Hematopoietic multipotent progenitor cell treated with erythropoietin and hydrocortisone succinate and interleukin-3 and kit ligand, for 8 days (in vitro differentiated cells): ENCODE data around the gene RABL2B.
A peak's percentile ranks its signal among the peaks of the same experiment; 100 is the strongest.

ENCODE experiments used
- DNase-seq: peaks from one replicate; pipeline ENCODE4 v3.0.0-alpha.2; 2015

The RABL2B gene

DNA sequence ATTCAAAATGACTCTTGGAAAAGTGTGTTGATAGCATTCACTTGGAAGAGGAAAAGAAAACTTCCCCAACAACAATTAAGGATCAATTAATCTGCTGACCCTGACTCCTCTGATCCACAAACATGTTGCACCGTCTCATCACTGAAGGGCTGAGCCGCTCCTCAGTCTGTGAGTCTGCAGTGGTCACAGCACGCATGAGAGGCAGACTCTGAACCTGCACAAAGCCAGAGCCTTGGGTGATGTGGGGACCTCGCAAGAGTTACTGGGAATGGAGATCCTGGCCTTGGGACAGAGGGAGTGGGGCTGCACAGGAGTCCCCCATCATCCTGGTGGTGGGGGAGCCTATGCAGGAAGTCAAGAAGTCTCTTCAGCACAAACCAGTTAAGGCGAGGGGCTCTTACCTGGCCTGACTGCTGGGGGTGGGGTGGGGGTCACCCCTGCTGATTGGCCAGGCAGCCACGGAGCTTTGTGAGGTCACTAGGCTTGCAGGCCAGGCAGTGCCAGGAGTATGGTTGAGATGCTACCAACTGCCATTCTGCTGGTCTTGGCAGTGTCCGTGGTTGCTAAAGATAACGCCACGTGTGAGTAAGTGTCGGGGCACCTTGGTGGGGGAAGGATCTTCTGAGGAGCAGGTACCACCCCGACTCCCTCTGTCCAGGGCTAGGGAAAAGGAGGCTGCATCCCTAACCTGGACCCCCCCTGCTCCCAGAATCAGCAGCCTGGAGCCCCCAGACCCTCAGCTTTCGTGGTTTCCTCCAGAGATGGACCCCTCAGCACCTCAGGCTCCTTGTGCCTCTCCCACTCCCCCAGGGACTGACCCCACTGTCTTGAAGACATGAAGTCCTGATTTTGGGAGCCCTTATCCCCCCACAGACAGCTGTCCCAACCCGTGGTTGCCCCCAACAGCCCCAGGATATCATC lies 45.4 kb downstream of the RABL2B start, which contains the start of gene ACR:
ACR (plus strand) TSS at position 477 of the 921 bp plus-strand sequence; CDS start at position 509, 32 bp downstream.
- no peak for DNase-seq

DNA sequence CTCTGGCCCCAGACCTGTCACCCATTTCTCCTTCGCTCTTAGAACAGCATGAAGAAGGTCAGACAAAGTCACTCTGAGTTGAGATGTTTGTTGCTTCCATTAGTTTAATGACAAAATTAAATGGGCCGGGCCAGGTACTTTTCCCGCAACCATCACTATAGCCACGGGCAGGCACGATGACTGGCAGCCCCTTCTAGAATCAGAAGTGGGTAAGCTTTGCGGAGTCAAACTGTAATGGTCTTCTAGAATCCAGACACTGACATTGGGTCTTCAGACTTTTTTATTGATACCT lies 47.8 kb downstream of the RABL2B start:
- no peak for DNase-seq

DNA sequence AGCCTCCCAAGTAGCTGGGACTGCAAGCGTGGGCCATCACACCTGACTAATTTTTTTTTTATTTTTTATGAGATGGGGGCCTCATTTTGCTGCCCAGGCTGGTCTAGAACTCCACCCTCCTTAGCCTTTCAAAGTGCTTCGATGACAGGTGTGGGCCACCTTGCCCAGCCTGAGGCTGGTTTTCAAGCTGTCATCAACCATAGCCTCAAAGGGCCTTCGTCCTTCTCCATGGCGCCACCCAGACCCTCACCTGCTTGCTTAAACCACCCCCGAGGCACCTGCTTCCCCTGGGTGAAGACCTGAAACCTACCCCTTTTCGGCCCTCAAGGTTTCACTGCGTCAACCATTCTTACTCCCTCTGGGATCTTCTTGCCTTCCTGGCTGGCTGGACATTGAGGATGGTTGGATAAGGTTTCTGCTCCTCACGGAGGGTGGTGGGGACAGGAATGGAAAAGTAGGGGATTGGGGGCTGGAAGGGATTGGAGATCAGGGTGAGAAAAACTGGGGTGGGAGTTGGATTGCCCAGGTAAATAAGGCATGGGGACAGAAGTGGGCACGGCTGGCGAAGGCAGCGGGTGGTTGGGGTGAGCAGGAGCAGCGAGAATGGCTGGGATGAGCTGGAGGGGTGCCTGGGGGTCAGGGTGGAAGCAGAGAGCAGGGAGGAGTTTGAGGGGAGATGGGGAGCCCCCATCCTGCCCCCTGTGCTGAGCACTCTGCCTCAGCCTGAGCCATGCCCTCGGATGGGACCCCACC lies 48.3 kb downstream of the RABL2B start:
- DNase-seq = no peak

DNA sequence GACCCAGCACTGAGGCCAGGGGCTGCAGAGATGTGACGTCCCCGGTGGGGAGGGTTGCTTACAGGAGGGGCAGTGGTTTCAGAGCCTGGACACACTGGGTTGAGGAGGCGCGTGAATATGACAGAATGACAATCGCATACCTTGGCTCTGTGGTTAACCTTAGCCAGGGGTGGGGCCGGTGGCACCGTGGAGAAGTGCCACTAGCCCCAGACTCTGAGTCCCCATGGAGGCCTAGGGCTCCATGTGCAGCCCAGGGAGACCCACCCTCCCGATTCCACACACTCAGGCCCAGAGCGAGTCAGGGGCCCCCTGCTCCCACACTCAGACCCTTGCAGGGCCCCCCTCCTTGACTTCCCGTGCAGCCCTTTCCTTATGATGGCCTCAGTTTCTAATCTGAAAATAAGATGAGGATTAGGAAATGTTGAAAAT lies 49.1 kb downstream of the RABL2B start:
- no peak for DNase-seq

DNA sequence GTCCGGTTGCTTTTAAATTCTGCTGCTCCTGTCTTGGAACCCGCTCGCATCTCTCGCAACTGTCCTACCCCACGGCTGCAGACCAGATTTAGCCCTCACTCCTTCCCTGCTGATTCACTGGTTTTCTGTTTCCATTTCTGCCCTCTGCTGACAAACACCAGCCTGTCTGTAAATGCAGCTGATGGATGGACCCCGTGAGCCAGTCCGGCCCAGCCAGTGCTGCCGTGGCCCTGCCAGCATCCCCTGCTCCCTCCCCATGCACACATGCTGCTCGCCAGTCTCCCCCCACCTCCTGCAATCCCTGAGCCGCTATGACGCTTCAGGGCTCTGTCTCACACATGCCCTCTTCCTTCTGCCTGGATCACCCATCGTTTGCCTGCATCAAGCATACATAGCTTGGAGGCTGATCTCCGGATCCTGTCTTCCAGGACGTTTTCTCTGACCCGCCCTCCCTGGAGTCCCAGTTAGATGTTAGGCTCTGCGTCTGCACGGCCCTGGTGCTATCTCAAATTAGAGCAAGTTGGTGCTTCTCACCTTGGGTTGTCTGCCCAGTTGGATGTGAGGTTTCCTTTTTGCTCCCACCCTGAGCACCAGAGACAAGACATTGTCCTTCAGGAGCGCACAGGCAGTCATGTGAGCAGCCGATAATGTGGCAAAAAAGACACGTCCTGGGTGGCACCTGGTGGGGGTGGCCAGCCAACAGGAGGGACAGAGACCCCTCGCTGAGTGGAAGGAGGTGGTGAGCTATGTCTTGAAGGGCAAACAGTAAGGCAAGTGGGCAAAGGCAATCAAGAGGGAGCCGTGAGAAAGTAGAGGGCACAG lies 49.7 kb downstream of the RABL2B start:
- no peak for DNase-seq

DNA sequence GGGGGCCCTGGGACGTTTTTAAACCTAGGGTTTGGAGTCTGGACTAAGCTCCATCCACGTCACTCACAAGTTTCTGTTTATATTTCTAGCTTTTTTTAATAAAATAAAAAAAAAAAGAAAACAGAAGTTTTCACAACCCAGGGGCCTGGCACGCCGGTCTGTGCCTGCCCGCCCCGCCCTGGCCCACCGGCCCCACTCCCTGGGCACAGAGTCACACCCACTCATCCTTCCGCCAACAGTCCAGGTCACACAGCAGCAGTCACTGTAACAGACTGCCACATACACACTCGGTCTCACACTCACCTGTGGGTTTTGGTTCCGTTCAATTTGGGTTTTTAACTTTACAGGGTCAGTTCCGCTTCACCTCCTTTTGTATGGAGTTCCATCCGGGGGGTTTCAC lies 50.8 kb downstream of the RABL2B start:
- DNase-seq = no peak

DNA sequence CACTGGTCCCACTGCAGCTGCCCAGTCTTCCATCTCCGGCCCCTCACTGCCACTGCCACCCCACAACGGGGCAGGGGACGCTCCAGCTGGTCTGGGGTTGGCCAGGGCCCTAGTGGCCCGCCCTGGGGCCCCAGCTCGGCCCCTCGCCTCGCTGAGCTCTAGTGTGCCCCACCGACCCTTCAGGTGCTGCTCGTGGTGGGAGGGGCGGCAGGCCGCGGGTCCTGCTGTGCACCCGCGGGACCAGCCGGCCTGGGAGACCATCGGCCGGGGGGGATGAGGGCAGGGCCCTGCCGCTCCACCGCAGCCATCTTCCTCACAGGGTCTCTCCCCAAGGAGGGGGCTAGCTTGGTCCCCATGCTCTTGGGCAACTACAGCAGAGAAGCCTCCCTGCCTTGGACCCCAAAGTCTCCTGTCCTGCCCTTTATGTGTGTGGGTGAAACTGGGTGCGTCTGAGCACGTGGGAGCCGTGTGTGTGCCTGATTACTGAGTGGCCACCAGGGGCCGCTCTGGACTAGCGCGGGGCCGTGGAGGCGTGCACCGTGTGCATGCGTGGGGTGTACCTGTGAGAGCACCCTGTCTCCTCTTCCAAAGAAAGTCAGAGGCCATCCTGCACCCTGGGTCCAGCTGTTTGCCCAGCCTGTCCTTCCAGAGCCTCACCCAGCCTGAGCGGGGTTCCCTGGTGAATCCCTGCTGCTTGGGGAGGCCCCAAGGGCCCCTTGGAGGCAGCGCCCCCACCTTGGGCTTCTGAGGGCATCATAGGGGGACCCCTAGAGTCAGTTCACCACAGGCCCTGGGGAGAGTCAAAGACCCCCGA lies 51.4 kb downstream of the RABL2B start:
- DNase-seq = peak; percentile 64

DNA sequence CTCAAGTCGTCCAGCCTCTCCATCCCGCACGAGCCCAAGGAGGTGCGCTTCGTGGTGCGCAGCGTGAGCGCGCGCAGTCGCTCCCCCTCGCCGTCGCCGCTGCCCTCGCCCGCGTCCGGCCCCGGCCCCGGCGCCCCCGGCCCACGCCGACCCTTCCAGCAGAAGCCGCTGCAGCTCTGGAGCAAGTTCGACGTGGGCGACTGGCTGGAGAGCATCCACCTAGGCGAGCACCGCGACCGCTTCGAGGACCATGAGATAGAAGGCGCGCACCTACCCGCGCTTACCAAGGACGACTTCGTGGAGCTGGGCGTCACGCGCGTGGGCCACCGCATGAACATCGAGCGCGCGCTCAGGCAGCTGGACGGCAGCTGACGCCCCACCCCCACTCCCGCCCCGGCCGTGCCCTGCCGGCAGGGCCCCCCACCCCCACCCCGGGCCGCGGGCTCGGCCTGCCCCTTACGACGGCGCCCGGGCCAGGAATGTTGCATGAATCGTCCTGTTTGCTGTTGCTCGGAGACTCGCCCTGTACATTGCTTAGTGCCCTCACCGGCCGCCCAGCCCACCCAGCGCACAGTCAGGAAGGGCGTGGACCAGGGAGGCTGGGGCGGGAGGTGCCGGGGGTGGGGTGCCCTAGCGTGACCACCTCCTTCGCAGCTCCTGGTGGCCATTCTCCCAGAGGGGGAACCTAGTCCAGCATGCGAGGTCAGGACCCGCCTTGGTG lies 52.3 kb downstream of the RABL2B start:
- DNase-seq = no peak

DNA sequence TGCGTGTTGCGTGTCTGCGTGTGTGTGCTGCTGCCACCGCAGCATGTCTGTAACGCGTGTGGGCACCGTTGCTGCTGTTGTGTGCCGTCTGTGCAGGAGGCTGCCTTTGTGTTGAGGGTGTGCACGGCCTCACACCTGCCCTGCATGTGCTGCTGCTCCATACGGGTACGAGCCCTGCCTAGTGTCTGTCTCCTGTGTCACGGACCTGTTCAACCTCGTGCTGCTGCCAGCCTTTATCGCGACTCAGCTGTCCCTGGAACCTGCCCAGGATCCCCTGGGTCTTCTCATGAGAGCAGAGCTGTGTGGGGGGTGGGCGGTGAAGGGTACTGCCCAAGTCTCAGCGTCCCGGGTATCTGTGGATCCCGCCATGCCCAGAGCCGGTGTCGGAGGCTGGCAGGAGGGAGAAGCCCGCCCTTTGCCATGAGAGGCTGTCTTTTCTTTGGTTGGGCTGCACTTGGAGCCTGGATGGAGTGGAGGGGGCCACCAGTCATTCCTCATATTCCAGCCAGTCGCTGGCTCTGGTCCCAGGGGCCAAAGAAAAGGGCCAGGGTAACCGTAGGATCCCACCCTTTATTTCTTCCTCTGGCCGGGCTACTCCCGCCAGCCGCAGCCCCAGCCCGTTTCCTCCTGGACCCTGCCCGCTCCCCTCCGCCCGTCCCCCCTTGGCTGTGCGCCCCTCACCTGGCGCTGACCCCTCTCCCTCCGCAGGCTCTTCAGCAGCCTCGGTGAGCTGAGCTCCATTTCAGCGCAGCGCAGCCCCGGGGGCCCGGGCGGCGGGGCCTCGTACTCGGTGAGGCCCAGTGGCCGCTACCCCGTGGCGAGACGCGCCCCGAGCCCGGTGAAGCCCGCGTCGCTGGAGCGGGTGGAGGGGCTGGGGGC lies 53.2 kb downstream of the RABL2B start:
- DNase-seq = no peak

DNA sequence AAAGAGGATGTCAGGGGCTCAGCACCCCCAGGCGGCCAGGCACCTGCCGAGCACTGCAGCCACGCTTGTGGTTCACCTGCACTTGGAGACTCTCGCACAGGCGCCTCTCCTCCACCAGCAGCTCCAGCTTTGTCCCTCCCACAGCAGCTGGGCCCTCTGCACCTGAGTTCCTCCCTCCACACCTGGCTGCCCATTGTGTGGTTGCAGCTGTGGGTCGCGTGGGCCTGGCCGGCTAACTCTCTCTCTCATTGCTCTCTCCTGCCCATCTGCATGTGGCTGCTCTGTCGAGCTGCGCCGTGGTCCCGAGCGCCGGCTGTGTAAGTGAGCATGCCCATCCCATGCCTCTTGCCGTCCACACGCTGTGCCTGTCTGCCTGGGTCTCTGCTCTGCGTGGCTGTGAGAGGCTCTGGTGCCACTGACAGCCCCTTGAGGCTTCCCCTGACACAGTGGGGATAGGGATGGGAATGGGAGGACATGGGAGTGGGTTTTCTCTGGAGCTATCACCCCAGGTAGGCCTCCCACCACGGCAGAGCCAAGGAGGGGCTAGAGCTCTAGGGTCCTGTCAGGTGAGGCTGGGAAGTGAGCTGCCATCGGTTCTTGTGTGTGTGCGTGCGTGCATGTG lies 53.9 kb downstream of the RABL2B start:
- no peak for DNase-seq

DNA sequence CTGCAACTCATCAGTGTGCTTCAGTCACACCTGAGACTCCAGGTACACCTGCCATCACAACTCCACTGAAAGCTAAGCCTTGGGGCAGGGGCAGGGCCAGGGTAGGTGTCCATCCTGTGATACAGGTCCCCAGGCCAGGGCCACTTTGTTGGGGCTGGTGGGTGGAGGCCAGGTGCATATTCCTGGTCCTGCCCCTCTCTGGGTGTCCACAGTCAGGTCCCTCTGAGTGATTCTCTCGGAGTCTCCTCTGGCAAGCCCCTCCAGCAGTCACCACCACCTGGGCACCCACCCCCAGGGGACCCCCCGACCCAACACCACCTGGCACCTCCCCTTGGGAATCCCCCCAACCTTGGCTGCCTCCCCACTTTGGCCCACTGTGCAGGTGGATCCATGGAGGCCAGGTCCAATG lies 54.9 kb downstream of the RABL2B start:
- DNase-seq = no peak

DNA sequence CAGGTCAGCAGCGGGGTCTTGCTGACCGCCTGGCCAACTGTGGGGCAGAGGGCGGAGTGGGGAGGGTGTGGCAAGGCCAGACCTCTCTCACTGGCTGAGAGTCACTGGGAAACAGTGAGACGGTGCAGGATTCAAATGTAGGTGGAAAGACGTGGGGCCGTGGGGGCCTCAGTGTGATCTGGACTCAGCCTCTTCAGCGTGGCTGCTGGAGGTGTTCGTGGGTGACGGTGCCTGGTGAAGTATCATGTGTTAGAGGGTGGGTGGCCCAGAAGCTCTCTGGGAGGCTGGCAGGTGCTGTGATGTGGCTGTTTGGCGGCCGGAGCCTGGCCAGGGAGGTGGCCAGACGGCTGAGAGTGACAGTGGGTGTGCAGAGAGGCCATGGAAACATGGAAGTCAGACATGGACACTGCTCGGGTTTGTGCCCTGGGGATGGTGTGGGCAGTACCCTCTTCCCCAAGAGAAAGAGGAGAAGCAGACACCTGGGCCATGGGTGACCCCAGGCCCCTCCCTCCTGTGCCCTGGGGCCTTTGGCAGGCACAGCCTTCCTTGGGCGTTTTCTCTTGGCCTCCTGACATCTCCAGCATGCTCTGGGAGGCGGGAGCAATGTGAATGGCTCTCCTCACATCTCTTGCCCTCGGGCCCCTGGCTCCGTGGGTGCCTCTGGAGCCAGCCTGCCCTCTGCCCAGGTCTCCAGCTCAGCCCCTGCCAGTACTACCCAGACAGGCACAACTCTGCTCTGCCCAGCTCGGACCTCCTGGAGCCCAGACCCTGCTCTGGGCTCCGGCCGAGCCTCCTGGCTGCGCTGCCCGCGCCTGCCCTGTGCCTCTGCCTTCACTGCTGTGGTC lies 55.5 kb downstream of the RABL2B start:
- no peak for DNase-seq

DNA sequence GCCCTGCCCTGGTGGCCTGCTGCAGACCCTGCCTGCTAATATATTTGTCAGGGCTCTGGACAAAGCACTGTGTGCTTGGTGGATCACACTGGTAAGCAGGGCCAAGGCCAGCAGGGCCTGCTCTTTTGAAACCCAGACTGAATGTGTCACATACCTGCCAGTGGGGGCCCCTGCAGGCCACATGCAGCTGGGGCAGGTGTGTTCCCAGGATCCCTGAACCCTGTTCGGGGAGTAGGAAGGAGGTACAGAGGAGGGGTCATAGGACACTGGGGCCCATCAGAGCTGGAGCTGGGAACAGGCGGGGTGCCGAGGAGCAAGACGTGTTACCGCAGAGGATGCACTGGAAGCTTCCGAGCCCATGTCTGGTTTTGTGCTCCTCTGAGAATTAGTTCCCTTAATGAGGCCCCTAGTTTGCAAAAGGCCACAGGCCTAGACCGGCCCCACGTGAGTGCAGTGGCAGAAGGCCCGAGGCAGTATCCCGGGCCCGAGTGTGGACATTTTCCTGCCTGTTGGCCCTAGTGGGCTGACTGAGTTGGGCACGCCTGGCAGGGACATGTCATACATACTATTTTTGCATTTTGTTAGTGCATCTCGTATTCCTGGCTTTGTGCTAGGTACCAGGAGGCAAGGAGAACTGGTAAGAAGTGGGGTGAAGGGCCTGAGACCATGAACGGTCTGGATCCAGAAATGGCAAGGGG lies 56.6 kb downstream of the RABL2B start:
- DNase-seq = no peak

DNA sequence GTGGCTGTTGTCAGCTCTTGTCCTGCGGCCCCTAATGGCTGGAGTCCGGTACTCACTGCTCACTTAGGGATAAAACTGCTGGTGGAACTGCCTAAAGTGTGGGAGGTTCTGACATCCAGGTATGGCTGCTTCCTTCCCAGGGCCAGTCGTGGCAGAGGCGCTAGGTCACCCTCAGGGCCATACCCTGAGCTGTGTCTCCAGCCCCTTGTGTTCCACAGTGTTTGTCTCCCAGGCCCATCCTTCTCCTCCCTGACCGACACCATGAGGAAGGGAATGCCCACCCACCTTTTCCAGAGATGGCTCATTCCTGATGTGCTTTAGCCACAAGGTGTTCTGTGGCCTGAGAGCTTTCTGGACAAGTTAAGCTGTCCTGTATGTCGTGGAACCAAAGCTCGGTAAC lies 57.8 kb downstream of the RABL2B start:
- no peak for DNase-seq

DNA sequence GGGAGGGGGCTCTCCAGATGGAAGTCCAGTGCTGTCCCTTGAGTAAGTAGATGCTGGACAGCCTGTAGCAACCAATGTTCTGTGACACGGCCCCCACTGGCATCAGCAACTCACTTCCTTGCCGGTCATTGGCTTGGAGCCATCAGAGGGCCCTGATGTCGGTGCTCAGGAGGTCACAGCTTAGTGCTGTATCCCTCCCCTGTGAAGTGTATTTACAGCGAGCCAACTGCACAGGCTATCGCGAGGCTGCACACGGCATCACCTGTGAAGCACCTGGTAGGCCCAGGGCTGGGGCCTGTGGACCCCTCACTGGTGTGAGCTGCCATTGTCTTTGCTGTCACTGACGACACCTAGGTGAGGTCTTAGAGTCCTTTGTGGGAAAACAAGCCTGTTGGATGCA lies 58.8 kb downstream of the RABL2B start:
- DNase-seq = no peak

DNA sequence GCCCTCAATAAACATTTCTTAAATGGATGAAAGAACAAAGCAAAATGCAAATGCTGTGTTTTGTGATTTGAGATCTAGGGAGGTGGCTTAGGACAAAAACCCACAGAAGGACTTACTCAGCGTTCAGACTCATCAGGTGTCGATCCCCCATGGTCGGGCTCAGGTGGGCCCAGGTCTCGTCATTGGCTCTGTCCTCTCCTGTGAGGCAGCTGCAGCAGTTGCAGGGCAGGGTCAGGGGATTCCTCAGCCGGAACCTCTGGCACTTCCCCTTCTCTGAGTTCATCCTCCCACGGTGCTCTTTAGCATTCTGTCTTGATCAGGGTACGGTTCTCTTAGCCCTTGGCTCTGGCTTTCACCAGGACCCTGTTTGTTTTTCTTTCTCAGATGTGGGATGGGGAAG lies 59.4 kb downstream of the RABL2B start:
- no peak for DNase-seq

DNA sequence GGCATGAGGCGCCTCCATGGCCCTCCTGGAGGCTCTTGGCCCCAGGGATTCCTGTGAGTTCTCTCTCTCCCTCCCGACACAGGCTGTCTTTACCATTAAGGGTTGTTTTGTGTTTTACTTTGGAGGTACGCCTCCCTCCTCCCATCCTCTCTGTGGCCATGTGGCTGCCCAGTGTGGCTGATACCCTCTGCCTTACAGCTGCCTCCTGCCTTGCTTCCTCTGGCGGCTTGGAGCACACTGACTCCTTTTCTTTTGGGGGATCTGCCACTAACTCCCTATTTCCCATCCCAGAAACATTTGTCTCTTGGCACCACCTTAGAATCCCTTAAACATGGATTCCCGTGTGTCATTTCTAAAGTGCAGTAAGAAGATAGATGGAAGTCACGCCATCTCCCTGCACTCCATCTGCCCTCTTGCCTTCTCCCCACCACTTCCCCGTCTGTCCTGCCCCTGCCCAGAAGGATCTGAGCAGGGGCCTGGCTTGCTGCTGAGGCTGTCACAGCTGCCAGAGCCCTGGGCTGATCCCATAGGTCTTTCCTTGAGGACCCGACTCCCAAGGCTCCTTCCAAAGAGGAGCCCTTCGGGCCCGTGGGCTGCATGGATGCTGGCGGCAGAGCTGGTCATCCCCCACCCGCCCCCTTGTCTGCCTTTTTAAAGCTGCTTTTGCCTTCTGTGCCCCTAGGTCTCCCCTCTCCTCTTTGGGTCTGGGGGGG lies 60.6 kb downstream of the RABL2B start:
- DNase-seq = no peak
